ENCODE data around the gene ARHGEF3. TPM values are rescaled to one million over a fixed set of nuclear protein-coding genes. Genes with fewer than 3 reads are reported as not detected.

Gene ARHGEF3, protein sequence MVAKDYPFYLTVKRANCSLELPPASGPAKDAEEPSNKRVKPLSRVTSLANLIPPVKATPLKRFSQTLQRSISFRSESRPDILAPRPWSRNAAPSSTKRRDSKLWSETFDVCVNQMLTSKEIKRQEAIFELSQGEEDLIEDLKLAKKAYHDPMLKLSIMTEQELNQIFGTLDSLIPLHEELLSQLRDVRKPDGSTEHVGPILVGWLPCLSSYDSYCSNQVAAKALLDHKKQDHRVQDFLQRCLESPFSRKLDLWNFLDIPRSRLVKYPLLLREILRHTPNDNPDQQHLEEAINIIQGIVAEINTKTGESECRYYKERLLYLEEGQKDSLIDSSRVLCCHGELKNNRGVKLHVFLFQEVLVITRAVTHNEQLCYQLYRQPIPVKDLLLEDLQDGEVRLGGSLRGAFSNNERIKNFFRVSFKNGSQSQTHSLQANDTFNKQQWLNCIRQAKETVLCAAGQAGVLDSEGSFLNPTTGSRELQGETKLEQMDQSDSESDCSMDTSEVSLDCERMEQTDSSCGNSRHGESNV
- total RNA-seq (2022; extraction: Qiagen RNA extraction; ENCODE audit: low read depth) = 6.2 to 9.9 TPM (median 8.5 TPM) in 5 replicates

DNA sequence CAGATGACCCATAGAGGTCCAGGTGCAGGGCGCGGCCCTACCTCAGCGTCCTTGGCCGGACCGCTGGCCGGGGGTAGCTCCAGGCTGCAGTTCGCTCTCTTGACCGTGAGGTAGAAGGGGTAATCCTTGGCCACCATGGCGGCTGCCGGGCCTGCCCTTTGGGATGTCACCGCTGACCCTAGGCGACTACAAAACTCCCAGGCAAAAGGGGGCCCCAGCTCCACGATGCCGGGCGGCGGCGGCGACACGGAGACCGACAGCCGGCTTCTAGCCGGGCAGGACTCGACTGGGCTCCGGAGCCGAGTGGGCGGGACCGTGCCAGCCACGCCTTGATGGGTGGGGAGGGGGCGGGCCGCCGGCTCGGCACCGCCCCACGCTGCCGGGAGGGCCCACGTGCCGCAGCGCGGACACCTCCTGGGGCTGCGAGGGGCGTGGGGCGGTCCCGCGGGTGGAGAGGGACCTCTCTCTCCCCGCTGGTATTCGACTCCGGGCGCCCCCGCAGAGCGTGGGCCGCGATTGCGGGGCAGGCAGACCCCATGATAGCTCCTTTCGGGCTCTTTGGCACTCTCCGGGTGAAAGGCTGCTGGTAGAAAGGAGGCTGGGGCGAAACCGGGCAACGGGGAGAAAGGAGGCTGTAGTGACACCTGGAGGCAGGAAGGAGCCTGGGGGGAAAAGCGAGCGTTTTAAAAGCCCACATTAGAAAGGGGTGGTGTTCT is at the start of gene ARHGEF3:
Gene ARHGEF3 (minus strand): TSS at position 288 of the 716 bp plus-strand sequence. CDS start 151 bp downstream, at position 137.

GRCh38 chr3:56683122-56683817 is 118.5 kb downstream of the ARHGEF3 start, which contains the start of gene TASOR:
Gene TASOR, minus strand, starts transcription at chr3:56683265. Its CDS starts 259 bp downstream, at chr3:56683006.

Other genes starting within 250 kb of the ARHGEF3 start
- 3.6 to 8.7 TPM (median 6.8 TPM) in 5 replicates for gene CCDC66, start 244.8 kb downstream of the ARHGEF3 start, total RNA-seq (2022; extraction: Qiagen RNA extraction; ENCODE audit: low read depth)
- gene TASOR, start 118.7 kb downstream of the ARHGEF3 start, total RNA-seq (2022; extraction: Qiagen RNA extraction; ENCODE audit: low read depth) = 12.7 to 26.4 TPM (median 22.9 TPM) in 5 replicates

Data from A549 treated with ZK216348 at 1 μM for 4 hours (cell line).